Measurements from ENCODE around the gene CDH4. TPM values are rescaled to one million over a fixed set of nuclear protein-coding genes. Genes with fewer than 3 reads are reported as not detected.

The CDH4 gene
- total and polyA plus RNA-seq, 7 donors, result under 0.01 to 0.06 TPM; not detected in 5

GRCh38 chr20:61873651-61874420 is 621.8 kb downstream of the CDH4 start:
- Histone ChIP-seq H3K27me3 (peaks cover 0 to 36% (median 8%) of the 10 kb centered on the region in 3 donors), H3K9me3 (peaks cover 0 to 5% (median 0%) of the 10 kb centered on the region in 4 donors), H3K27ac (no peak overlapping the region), H3K4me1 (no peaks in the 10 kb centered on the region), H3K36me3 (no peaks in the 10 kb centered on the region), H3K4me3 (no peak overlapping the region)
- TF ChIP-seq POLR2A (IDR thresholded peaks at IDR 0.05) (no peak), EP300 (IDR thresholded peaks at IDR 0.05) (no peak), CTCF (IDR thresholded peaks at IDR 0.05) (no peak), POLR2AphosphoS5 (IDR thresholded peaks at IDR 0.05) (no peak)
- intact Hi-C loops (cut with DNase I), result no loop called here
- 92% methylated on average over 38 of the region's 38 CpGs for WGBS, 2 donors
- no peak for DNase-seq

- peaks cover 0 to 40% (median 8%) of the 10 kb centered on the region in 3 donors for H3K27me3 ChIP-seq
- H3K4me3 ChIP-seq, result no peak overlapping the region
- H3K9me3 ChIP-seq, result peaks cover 0 to 5% (median 0%) of the 10 kb centered on the region in 4 donors
- H3K36me3 ChIP-seq, result no peaks in the 10 kb centered on the region
- intact Hi-C loops (cut with DNase I), result no loop called here
- H3K27ac ChIP-seq, result no peak overlapping the region
- WGBS, 2 donors, result 59 to 70% methylated on average over 27 of the region's 27 CpGs
- TF ChIP-seq CTCF (IDR thresholded peaks at IDR 0.05), result no peak
- no peak for TF ChIP-seq POLR2A (IDR thresholded peaks at IDR 0.05)
- TF ChIP-seq EP300 (IDR thresholded peaks at IDR 0.05), result no peak
- TF ChIP-seq POLR2AphosphoS5 (IDR thresholded peaks at IDR 0.05), result no peak
- no peaks in the 10 kb centered on the region for H3K4me1 ChIP-seq
- DNase-seq, result no peak
These were observed 622.5 kb downstream of the CDH4 start for GRCh38 chr20:61874421-61875068.

GRCh38 chr20:61875221-61875885 is 623.3 kb downstream of the CDH4 start:
- intact Hi-C loops (cut with DNase I), result no loop called here

GRCh38 chr20:61875996-61876395 is 623.9 kb downstream of the CDH4 start:
- H3K9me3 ChIP-seq, result peaks cover 0 to 5% (median 0%) of the 10 kb centered on the region in 4 donors
- intact Hi-C loops (cut with DNase I), result no loop called here
- H3K4me3 ChIP-seq, result no peak overlapping the region
- TF ChIP-seq EP300 (IDR thresholded peaks at IDR 0.05), result no peak
- TF ChIP-seq POLR2AphosphoS5 (IDR thresholded peaks at IDR 0.05), result no peak
- TF ChIP-seq POLR2A (IDR thresholded peaks at IDR 0.05), result no peak
- TF ChIP-seq CTCF (IDR thresholded peaks at IDR 0.05), result no peak
- 79 to 87% methylated on average over 16 of the region's 16 CpGs for WGBS, 2 donors
- peaks cover 0 to 40% (median 8%) of the 10 kb centered on the region in 3 donors for H3K27me3 ChIP-seq
- no peaks in the 10 kb centered on the region for H3K4me1 ChIP-seq
- no peak for DNase-seq
- H3K27ac ChIP-seq, result no peak overlapping the region
- H3K36me3 ChIP-seq, result no peaks in the 10 kb centered on the region

More at GRCh38 chr20:61875221-61875885, 623.3 kb downstream of the CDH4 start:
- no peak overlapping the region for H3K27ac ChIP-seq
- H3K36me3 ChIP-seq, result no peaks in the 10 kb centered on the region
- DNase-seq, result no peak
- no peak overlapping the region for H3K4me3 ChIP-seq
- H3K4me1 ChIP-seq, result no peaks in the 10 kb centered on the region
- peaks cover 0 to 5% (median 0%) of the 10 kb centered on the region in 4 donors for H3K9me3 ChIP-seq
- peaks cover 0 to 40% (median 8%) of the 10 kb centered on the region in 3 donors for H3K27me3 ChIP-seq
- TF ChIP-seq EP300 (IDR thresholded peaks at IDR 0.05), result no peak
- no peak for TF ChIP-seq POLR2AphosphoS5 (IDR thresholded peaks at IDR 0.05)
- TF ChIP-seq CTCF (IDR thresholded peaks at IDR 0.05), result no peak
- no peak for TF ChIP-seq POLR2A (IDR thresholded peaks at IDR 0.05)
- whole genome bisulfite sequencing, 2 donors, result 76 to 84% methylated on average over 25 of the region's 25 CpGs

All from sigmoid colon (tissue), 7 donors.